Activated T-cell treated with anti-CD3 and anti-CD28 coated beads, Interleukin-2, amount 50 U/mL, for 4 hours (primary cell): ENCODE measurements around the gene HCCS. TPM values are rescaled to one million over a fixed set of nuclear protein-coding genes. Genes with fewer than 3 reads are reported as not detected.

Experiments
- ATAC-seq, 2 donors: fragments of 200-7000 bp; cut with Tn5 transposase; one replicate each; pipeline ENCODE4 v1.10.0; 2021
- DNase-seq: peaks from one replicate; pipeline ENCODE4 v3.0.0-alpha.2; 2020
- H3K27me3 Mint-ChIP-seq: one replicate; pipeline ENCODE4 v1.8.0; 2021; ENCODE audit warnings: low read depth, mixed read lengths
- H3K36me3 Mint-ChIP-seq: one replicate; pipeline ENCODE4 v1.8.0; 2022; ENCODE audit warnings: mixed read lengths; ENCODE audit not compliant: insufficient read depth
- H3K4me1 Mint-ChIP-seq: one replicate; pipeline ENCODE4 v1.8.0; 2021; ENCODE audit warnings: low read depth, mixed read lengths
- H3K4me3 Mint-ChIP-seq: one replicate; pipeline ENCODE4 v1.8.0; 2021; ENCODE audit warnings: mild to moderate bottlenecking, moderate library complexity, mixed read lengths
- H3K9me3 Mint-ChIP-seq: one replicate; pipeline ENCODE4 v1.8.0; 2021; ENCODE audit warnings: mixed read lengths
- total RNA-seq, 3 donors: library from RNA; stranded (reverse); gene quantifications; one replicate each; pipeline ENCODE4 v1.2.1, GENCODE V29; 2021

HCCS gene
- total RNA-seq, 3 donors from 2014 or later: 39.4 to 40.2 (median 39.7) TPM

DNA sequence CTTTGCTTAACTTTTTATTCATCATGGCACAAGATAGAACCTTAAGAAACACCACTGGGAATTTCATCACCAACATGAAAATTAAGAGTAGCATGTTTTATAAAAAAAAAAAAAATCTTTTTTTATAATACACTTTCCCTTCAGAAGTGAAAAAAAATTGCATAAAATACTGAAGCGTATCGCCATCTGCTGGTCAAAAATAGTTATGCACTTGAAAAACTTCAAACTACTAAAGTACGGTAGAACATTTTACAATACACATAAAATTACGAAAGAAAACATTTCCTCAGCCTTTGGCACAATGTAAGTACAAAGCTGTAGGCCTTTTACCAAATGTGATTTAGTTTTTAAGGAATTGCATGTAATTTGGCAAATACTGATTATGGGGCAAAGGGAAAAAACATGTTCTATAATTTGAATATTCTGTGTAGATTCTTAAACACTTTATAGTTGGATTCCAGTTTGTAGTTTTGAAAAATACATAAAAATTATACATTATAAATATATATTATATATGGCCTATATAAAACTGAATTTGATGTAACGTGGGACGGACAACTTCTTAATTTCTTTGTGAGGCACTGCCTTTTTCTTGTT, 26.5 kb downstream of the HCCS start:
- DNase-seq (no peak), ATAC-seq (no peak)
- Mint-ChIP-seq H3K4me1 (no peaks in the 10 kb centered on the region), H3K27me3 (peaks cover 7% of the 10 kb centered on the region), H3K36me3 (no peaks in the 10 kb centered on the region), H3K9me3 (no peaks in the 10 kb centered on the region), H3K4me3 (no peak overlapping the region)

DNA sequence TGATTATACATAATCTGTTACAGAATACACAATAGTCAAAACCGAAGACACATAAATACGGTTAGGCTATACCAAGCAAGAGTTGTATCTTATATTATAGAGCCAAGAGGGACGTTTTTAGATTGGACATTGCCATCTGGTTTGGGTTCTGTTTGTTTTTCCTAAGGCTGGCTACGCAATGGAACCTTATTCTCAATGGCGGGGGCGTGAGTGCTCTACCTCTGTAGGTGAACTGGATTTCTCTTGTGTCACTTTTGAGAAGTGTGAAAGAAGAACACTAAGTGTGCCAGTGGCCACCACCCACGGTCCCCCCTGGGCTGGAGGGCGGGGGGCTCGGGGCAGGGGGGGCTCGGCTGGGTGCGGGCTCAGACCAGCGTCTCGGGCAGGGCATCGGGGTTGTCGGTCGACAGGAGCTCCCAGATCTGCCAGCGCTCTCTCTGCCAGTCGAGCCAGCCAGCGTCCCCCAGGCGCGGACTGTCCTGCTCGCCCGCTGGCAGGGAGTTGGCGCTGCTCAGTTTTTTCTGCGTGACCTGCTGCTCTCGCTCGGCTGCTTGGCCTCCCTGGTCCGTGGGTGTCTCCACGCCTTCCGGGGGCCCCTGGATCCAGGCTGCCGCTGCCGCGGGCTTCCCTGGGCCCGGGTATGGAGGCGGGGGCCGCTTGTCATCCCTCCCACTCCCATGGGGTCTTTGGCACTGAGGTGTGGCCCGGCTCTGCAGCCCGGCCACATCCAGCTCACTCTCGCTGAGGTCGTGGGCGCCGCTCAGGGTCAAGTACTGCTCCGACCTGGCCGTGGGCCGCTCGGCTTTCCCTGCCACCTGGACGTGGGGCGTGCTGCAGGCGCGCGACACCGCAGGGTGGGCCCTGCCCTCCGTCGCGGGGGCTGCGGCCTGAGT, 27.6 kb downstream of the HCCS start:
- Mint-ChIP-seq H3K4me3 (no peak overlapping the region), H3K36me3 (no peaks in the 10 kb centered on the region), H3K27me3 (peaks cover 7% of the 10 kb centered on the region), H3K4me1 (no peaks in the 10 kb centered on the region), H3K9me3 (no peaks in the 10 kb centered on the region)
- ATAC-seq (no peak), DNase-seq (no peak)

DNA sequence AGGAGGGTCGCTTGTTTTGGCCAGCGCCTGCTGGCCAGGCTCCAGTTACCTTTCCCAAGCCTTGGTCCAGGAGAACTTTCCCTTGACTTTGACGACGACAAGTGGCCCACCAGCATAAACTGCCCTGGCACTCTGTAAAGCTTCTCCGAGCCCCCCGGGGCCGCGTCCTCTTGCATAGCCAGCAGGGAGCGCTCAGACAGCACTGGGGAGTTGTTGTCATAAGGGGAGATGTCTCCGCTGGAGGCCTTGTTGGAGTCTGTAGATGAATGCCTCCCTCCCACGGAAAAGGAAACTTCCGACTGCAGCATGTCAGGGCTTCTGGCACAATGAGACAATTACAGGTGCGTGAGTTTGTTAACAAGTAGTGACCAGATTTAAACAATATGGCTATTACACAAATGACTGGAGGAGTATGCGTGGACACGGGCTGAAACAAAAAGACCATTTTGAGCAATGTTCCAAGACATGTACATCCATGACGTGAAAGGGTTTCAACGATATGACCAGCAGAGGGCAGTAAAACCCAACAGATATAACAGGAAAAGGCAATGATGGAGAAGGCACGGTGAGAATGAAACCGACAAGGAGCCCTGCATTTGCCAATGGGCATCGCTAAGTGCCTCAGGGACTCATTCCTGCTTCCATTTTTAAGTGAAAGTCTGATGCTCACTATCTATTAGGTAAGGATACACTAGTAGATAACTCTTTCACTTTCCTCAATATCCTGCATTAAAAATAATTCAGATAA, 33.0 kb downstream of the HCCS start:
- peak; percentile 62 to 88 for ATAC-seq

DNA sequence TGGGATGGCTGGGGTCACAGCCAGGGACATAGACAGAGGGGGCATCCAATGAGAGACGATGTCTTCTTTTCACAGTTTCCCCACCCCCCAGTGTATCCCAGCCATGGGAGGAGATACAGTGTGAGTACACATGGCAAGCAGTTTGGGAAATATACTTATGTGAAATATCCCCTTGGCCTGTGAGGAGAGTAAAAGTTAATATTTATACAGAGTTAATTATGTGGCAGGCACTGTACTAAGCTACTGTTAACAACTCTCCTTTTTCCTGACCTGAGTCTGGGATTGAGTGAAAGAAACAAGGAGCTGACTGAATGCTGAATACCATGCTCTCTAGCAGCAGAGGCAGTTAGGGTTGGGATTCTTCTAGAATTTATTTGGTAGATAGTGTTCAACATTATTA, 35.3 kb downstream of the HCCS start:
- no peak overlapping the region for H3K4me3 Mint-ChIP-seq
- ATAC-seq (no peak), DNase-seq (no peak)
- H3K9me3 Mint-ChIP-seq: no peaks in the 10 kb centered on the region
- peaks cover 3% of the 10 kb centered on the region for H3K4me1 Mint-ChIP-seq
- H3K27me3 Mint-ChIP-seq: peaks cover 2% of the 10 kb centered on the region
- H3K36me3 Mint-ChIP-seq: no peaks in the 10 kb centered on the region

More for the DNA sequence above, 33.0 kb downstream of the HCCS start:
- Mint-ChIP-seq H3K4me1 (peaks cover 3% of the 10 kb centered on the region), H3K36me3 (no peaks in the 10 kb centered on the region), H3K27me3 (peaks cover 2% of the 10 kb centered on the region), H3K4me3 (no peak overlapping the region), H3K9me3 (no peaks in the 10 kb centered on the region)
- peak; percentile 35 for DNase-seq

DNA sequence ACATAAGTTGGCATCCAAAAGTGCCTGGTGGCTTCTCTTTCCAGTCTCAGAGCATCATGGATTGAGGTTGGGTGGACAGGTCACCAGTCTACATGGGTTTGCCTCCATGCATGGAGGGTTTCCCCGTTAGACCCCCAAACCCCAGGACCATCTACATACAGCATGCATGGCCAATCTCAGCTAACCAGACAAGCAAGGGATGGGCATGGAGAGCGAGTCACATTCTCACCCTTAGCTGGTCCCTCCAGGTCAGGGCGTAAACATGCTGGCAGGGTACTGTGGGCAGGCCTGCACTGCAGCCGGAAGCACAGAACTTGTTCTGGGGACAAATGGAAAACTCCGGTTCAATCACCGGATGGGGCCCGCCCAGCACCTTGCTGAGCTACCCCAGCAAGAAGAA, 37.3 kb downstream of the HCCS start:
- Mint-ChIP-seq H3K9me3 (no peaks in the 10 kb centered on the region), H3K36me3 (no peaks in the 10 kb centered on the region), H3K4me3 (no peak overlapping the region), H3K4me1 (peaks cover 3% of the 10 kb centered on the region), H3K27me3 (peaks cover 2% of the 10 kb centered on the region)
- DNase-seq: no peak
- ATAC-seq: no peak

DNA sequence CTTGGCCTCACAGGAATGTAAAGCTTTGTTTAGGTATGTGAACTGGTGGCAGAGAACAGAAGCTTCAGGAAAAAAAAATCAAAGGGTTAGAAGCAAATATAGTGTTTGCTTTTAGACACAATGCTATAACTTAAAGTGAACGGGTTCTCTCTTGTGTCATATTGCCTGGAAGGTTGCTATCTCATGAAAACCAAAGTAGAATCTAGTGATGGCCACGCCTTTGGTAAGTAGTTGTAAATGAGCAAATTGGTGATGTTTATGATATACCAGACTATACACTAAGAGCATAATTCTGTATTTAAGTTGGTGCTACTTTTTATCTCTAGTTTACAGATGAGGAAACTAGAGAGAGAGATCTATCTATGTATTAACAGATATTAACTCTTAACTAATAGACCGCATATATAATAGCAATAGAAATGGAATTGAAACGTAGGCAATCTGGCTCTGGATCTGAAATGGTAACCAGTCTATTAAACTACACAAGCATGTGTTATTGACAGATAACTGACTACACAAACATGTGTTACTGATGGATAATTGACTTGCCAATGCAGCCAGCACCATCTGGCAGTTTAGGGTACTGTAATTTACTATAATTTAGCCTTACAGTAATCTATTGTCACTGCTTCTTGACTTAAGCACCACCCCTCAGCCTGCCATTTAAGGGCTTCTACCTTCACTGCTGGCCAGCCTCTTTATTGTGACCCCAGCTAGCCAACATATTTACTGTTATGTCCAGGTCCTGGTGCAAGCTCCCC, 40.8 kb downstream of the HCCS start:
- no peaks in the 10 kb centered on the region for H3K4me1 Mint-ChIP-seq
- H3K4me3 Mint-ChIP-seq: no peak overlapping the region
- H3K9me3 Mint-ChIP-seq: no peaks in the 10 kb centered on the region
- H3K36me3 Mint-ChIP-seq: no peaks in the 10 kb centered on the region
- no peaks in the 10 kb centered on the region for H3K27me3 Mint-ChIP-seq
- ATAC-seq (no peak), DNase-seq (no peak)

DNA sequence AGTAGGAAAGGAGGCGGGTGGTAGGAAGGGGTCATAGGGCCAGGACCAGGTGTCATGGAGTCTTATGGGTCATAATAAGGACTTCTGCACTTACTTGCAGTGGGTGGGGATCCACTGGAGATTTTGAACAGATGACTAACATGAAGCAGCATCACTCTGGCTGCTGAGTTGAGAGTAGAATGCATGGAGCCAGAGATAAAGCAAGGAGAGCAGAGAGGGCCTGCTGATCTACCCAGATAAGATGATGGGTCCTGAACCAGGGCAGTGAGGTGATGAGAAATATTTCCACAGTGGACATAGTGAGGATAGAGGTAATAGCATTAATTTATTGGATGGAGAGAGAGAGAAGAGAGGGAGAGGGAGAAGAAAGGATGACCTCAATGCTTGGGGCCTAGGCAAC, 48.0 kb downstream of the HCCS start:
- no peaks in the 10 kb centered on the region for H3K9me3 Mint-ChIP-seq
- ATAC-seq: no peak
- H3K4me1 Mint-ChIP-seq: no peaks in the 10 kb centered on the region
- H3K36me3 Mint-ChIP-seq: no peaks in the 10 kb centered on the region
- no peak for DNase-seq
- H3K4me3 Mint-ChIP-seq: no peak overlapping the region
- H3K27me3 Mint-ChIP-seq: no peaks in the 10 kb centered on the region

DNA sequence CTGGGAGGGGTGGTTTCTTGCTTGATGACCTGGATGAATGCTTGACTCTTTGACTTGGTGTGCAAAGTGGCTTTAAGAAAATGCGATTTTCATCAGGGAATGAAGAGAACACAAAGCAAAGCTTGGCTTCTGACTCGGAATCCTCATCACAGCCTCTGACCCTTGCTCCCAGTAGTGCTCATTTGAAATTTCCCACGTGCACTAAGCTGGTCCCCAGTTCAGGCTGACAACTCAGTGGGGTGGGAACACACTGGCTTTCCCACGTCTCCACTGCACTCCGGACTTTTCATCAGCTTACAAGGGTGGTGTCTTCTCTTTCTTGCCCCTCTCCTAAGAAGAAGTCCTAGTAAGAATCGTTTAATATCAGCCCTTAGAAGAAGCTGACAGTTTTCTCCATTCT, 53.3 kb downstream of the HCCS start:
- ATAC-seq: no peak
- H3K9me3 Mint-ChIP-seq: no peaks in the 10 kb centered on the region
- H3K27me3 Mint-ChIP-seq: no peaks in the 10 kb centered on the region
- no peak for DNase-seq
- no peak overlapping the region for H3K4me3 Mint-ChIP-seq
- H3K4me1 Mint-ChIP-seq: no peaks in the 10 kb centered on the region
- H3K36me3 Mint-ChIP-seq: no peaks in the 10 kb centered on the region

DNA sequence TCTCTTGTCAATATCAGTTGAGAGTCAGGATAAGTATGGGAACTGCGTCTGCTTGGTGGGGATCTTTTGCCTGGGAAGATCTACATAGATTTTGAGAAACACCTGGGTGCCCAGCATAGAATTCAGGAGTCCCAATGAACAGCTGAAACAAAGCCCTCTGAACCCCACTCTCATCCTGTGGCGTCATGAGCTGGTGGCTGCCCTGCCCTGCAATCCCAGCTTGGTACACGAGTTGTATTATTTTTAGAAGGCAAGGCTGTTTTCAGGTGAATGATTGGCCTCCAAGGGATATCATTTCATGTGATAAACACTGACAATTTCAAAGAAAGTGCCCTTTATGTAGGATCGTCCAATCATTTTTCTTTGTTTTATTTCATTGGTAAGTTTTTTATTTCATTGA, 60.8 kb downstream of the HCCS start:
- H3K27me3 Mint-ChIP-seq: peaks cover 7% of the 10 kb centered on the region
- H3K9me3 Mint-ChIP-seq: no peaks in the 10 kb centered on the region
- no peaks in the 10 kb centered on the region for H3K4me1 Mint-ChIP-seq
- no peaks in the 10 kb centered on the region for H3K36me3 Mint-ChIP-seq
- H3K4me3 Mint-ChIP-seq: no peak overlapping the region
- no peak for ATAC-seq
- no peak for DNase-seq

DNA sequence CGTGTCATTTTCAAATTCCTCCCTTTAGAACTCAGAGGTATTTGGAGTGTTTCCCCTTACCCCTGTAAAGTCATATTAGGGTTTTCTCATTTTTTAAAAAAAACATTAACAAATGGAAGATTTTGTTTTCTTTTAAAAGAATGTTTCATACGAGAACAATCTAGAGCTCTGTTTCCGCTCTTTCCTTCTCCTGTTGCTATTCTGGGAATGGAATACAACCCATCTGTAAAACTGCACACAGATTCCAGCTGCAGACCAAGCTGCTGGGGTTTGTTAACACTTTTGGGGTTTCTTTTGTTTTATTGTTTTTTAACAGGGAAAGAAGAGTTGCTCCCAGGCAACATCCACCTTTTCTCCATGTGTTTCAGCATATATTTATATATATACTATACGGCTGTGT, 61.3 kb downstream of the HCCS start:
- Mint-ChIP-seq H3K27me3 (peaks cover 7% of the 10 kb centered on the region), H3K4me1 (no peaks in the 10 kb centered on the region), H3K9me3 (no peaks in the 10 kb centered on the region), H3K4me3 (no peak overlapping the region), H3K36me3 (no peaks in the 10 kb centered on the region)
- ATAC-seq (no peak), DNase-seq (no peak)

Other genes with a start within 250 kb of the HCCS start
- not detected for gene AMELX, start 182.1 kb downstream of the HCCS start, total RNA-seq